HepG2 (cell line): ENCODE measurements around the gene VEZF1.

Experiments used
- CTCF ChIP-seq: sonication (generic); formaldehyde crosslinking; IDR thresholded peaks from 2 replicates; pipeline ENCODE4 v1.5.0; 2020; ENCODE audit warnings: mild to moderate bottlenecking, missing genetic modification reagents, moderate library complexity
- EP300 ChIP-seq, 3 experiments: sonication (generic) in 1 of 3; formaldehyde crosslinking in 1 of 3; IDR thresholded peaks; 2 replicates each; pipeline versions ENCODE4 v1.5.1 to v1.6.1; 2011 to 2020; ENCODE audit warnings: low read depth in 2 of 3, low read length in 2 of 3, borderline replicate concordance in 1 of 3, improper control_type of control experiment in 1 of 3, mild to moderate bottlenecking in 1 of 3, missing genetic modification reagents in 1 of 3, moderate library complexity in 1 of 3
- PREB ChIP-seq: sonication (generic); formaldehyde crosslinking; IDR thresholded peaks from 2 replicates; pipeline ENCODE4 v1.4.0; 2020; ENCODE audit warnings: missing genetic modification reagents
- RARA ChIP-seq: IDR thresholded peaks from 2 replicates; pipeline ENCODE4 v1.6.1; 2016; ENCODE audit warnings: missing genetic modification reagents, missing compliant biosample characterization

- TF ChIP-seq CTCF (CRISPR knock-in tag) = no peak
- TF ChIP-seq RARA (CRISPR knock-in tag) = no peak
- TF ChIP-seq PREB (CRISPR knock-in tag) = no peak
- no peak for TF ChIP-seq EP300 (IDR thresholded peaks at IDR 0.05; ENCODE audit: low read depth in 2 of 2, low read length in 2 of 2)
- no peak for TF ChIP-seq EP300 (CRISPR knock-in tag; IDR thresholded peaks at IDR 0.05; ENCODE audit: borderline replicate concordance)
Measured at GRCh38 chr17:57927048-57927723, 60.9 kb downstream of the VEZF1 start.
